GM10266 (cell line): ENCODE results near the gene SNAI3.

ENCODE experiments used
- DNase-seq: peaks from one replicate; pipeline ENCODE4 v3.0.0; 2012; ENCODE audit errors: extremely low spot score
- TF ChIP-seq, protein P1 (sequence below): IDR thresholded peaks from 2 replicates; pipeline ENCODE4 v1.5.1; 2012; ENCODE audit warnings: mild to moderate bottlenecking, low read depth; ENCODE audit not compliant: control insufficient read depth, insufficient read depth; ENCODE audit errors: missing control alignments

The SNAI3 gene

DNA sequence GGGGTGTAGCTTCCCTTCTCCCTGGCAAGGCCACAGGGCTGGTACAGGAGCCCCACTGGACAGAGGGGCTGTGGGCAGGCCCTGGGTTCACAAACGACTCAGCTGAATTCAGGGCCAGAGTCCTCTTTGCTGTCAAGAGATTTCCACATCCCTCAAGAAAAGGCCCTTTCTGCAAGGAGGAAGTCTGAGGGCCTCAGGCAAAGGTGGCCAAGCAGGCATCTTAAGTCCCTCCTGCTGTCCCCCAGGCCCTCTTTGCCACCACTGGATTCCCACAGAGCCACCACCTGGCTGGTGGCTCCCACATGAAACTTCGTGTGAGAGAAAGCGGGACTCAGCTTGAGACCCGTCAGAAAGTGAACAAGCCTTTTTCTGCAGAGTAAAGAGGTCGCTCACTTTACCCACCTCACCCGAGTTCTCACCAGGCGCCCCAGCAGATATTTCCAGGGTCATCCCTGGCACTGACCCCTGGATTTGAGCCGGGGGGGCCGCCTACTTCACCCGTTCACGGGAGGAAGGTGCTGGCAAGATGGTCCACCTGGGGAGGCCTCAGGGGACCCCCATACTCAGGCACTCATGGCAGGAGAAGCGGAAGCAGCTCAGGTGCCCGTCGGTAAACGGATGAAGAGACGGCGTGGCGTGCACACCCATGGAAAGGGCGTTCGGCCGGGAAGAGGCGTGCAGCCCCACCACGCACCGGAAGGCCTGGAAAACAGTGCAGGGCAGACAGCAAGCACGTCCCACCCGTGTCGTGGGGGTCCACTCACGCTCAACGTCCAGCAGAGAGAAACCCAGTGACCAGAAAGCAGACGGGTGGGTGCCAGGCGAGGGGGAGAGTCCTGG is 16.3 kb upstream of the SNAI3 start:
- TF ChIP-seq, protein P1, sequence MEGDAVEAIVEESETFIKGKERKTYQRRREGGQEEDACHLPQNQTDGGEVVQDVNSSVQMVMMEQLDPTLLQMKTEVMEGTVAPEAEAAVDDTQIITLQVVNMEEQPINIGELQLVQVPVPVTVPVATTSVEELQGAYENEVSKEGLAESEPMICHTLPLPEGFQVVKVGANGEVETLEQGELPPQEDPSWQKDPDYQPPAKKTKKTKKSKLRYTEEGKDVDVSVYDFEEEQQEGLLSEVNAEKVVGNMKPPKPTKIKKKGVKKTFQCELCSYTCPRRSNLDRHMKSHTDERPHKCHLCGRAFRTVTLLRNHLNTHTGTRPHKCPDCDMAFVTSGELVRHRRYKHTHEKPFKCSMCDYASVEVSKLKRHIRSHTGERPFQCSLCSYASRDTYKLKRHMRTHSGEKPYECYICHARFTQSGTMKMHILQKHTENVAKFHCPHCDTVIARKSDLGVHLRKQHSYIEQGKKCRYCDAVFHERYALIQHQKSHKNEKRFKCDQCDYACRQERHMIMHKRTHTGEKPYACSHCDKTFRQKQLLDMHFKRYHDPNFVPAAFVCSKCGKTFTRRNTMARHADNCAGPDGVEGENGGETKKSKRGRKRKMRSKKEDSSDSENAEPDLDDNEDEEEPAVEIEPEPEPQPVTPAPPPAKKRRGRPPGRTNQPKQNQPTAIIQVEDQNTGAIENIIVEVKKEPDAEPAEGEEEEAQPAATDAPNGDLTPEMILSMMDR = no peak

DNA sequence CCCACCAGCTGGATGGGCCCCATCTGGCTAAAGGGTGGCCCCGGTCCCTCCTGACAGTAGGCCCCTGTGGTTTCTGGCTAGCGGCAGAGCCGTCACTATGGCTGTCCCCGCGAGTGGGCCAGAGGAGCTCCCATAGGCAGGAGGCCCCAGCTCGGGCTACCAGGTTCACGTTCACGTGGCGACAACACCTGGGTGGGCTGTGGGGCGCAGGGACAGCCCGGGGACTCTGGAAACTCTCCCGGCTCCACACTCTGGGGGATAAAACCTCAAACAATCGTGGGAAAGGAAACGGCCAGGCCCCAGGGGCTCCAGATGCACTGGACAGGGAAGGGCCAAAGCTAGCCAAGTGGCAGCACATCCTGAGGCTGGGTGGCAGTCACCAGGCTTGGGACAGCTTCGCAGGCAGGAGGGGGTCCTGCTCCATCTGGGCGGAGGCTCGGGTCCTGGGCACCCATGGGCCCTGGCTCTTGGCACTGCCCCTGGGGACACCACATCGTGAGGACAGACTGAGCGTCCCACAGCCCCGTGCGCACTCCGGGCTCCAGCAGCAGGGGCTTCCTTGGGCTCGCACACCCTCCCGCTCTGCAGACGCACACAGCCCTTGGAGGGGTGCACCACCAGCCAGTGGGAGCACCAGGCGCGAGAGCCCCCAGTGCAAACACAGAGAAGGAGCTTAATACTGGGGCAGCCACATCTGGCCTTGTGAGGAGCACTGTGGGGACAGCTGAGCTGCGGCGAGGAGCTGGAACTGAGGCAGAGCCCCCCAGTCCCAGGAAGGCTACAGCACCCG is 15.5 kb upstream of the SNAI3 start:
- TF ChIP-seq, protein P1 = no peak
- DNase-seq = no peak

More for the DNA sequence above, 16.3 kb upstream of the SNAI3 start:
- no peak for DNase-seq

DNA sequence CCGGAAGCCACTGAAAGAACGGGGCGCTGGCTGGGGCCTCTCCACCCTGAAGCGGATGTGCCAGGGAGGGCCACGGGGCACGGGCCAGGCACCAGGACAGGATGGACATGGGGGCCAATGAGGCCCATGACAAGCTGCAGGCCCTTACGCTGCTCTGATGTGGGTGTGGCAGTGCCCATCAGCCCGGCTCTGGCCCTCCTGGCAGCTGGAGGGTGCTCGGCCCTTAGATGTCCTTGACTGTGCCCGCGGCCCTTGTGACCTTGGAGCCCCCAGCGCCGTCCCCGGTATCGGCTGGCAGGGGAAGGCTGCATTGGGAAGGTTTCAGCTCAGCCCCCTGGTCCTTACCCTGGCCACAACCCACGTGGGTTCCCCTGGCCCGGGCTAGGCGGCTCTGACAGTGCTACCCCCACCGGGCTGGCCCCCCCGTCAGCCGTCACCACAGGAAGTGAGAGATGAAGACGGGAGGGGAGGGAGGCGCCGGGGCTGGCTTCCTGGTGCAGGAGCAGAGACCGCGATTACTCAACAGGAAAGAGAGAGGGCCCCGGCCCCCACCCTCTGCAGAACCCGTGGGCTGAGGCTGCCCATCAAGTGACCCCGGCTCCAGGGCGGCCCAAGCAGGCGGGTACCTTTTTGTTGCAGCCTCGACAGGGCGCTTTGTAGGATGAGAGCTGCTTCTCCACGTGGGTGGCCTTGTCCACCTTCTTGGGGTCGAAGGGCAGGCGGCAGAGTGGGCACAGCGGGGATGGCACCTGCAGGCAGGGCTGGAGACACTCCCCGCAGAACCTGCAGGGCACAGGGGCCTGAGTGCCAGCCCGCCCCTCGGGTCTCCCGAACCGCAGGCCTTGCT is 14.6 kb upstream of the SNAI3 start:
- peak; percentile 96 for DNase-seq

DNA sequence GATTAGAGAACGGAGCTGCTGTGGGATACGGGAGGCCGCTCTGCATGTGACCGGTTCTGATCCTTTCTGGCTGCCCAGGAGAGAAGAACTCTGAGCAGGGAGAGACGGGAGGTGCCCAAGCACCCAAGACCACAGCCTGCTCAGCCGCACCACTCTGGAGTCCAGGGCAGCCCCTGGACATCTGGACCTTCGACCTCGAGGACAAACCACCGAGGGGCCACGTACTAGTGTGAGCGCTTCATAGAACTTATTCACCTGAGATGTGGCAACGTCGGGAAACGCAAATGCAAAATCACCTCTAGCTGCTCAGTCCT is 14.0 kb upstream of the SNAI3 start:
- no peak for DNase-seq
- TF ChIP-seq, protein P1 = no peak

More for the DNA sequence above, 14.6 kb upstream of the SNAI3 start:
- TF ChIP-seq, protein P1 = no peak

DNA sequence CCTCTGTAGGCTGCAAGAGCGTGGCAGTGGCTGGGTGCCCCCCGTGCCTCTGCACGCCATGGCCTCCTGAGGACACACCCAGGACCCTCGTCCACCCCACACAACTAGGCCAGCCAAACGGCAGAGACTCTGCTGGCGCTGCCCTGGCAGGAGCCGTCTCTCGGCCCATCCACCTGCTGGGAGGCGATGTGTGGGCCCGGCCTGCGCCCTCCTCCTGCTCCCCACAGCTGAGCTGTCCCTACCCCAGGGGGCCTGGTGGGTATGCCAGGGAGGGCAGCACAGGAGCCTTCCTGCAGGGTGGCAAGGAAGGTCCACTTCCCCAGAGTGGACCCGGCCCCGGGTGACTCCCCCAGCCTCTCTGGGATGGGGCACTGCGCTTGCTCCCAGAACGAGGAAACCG is 12.9 kb upstream of the SNAI3 start:
- DNase-seq = no peak
- TF ChIP-seq, protein P1 = no peak

DNA sequence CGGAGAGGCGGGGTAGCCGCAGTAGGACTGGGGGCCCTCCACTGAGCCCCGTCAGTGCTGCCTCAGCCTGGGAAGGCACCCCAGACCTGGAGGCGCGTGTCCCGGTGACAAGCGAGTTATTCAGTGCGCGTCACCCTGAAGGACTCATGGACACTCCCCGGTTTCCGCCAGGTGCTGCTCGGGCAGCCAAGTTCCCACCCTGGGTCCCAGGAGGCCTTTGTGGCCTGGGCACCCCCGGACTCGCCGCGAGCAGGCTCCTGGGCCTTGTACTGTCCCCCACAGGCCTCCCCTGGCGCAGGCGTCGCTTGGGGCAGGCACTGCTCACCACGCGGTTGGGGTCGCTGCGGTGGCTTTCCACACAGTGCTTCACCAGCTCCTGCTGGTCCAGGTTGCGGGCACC is 12.3 kb upstream of the SNAI3 start:
- no peak for DNase-seq
- TF ChIP-seq, protein P1 = no peak
